Psoas muscle (tissue), 8 donors: ENCODE data around the gene GKAP1. TPM values are rescaled to one million over a fixed set of nuclear protein-coding genes. Genes with fewer than 3 reads are reported as not detected.
A peak's percentile ranks its signal among the peaks of the same experiment; 100 is the strongest.
"Not testable (repeated sequence)": the region's sequence is repeated elsewhere in the genome, so short reads cannot be mapped to it uniquely, and the experiment has no call there.

Experiments
- ATAC-seq, 4 donors: fragments of 200-7000 bp; cut with Tn5 transposase; one replicate each; pipeline ENCODE4 v1.9.1; 2020; ENCODE audit warnings: moderate library complexity in 3 of 4, mild to moderate bottlenecking in 2 of 4
- DNase-seq, 2 donors: peaks; one replicate each; pipeline ENCODE4 v3.0.0-alpha.2; 2020
- H3K27ac ChIP-seq: fragments of 200-600 bp; one replicate; pipeline ENCODE4 v1.8.0; 2022
- H3K27me3 ChIP-seq, 3 donors: fragments of 200-600 bp in 1 of 3; one replicate each; pipeline versions ENCODE4 v1.6.1 to v1.8.0; 2013 to 2022; ENCODE audit warnings: low read length in 2 of 3, mild to moderate bottlenecking in 2 of 3, moderate library complexity in 1 of 3; ENCODE audit not compliant: insufficient read depth in 3 of 3
- H3K36me3 ChIP-seq, 2 donors: fragments of 200-600 bp in 1 of 2; one replicate each; pipeline versions ENCODE4 v1.6.1 to v1.8.0; 2013 to 2022; ENCODE audit warnings: low read depth in 1 of 2, mild to moderate bottlenecking in 1 of 2, moderate library complexity in 1 of 2; ENCODE audit not compliant: insufficient read depth in 1 of 2
- H3K4me1 ChIP-seq: fragments of 200-600 bp; one replicate; pipeline ENCODE4 v1.8.0; 2022
- H3K4me3 ChIP-seq: fragments of 200-600 bp; one replicate; pipeline ENCODE4 v1.8.0; 2022; ENCODE audit warnings: mild to moderate bottlenecking
- H3K9me3 ChIP-seq: fragments of 200-600 bp; one replicate; pipeline ENCODE4 v1.8.0; 2022
- WGBS, 3 donors: extraction: QIAGEN DNeasy Blood & Tissue Kit; methylation state at CpG; one replicate each; pipeline versions ENCODE4 v1.1.6 to v1.1.7; 2013; 5-methylcytosine and 5-hydroxymethylcytosine counted together
- intact Hi-C, 2 donors: fragments of 100-400 bp; cut with DNase I; formaldehyde crosslinking; loops; one replicate each; pipeline versions ENCODE4 v1.11.0 to v1.14.2; 2022
- long read RNA-seq, 2 donors: library from polyadenylated mRNA; unstranded; transcript quantifications; one replicate each; pipeline ENCODE4 v2.0.0, GENCODE V29; 2021
- polyA plus RNA-seq, 3 donors: library from polyadenylated mRNA; stranded (reverse); fragments of 200-250 nt; gene quantifications; one replicate each; pipeline ENCODE4 v1.2.3, GENCODE V29; 2013
- total RNA-seq, 4 donors: library from RNA; stranded (reverse); fragmentation: NEBNext Ultra II Directional in 2 of 4; extraction: Animal tissue kit (Norgen Biotek cat#: 25700) in 2 of 4; gene quantifications; one replicate each; pipeline versions ENCODE4 v1.2.1 to v1.2.4, GENCODE V29; 2021 to 2023
- TF ChIP-seq, protein P1 (sequence below): fragments of 200-600 bp; IDR thresholded peaks from one replicate; pipeline ENCODE4 v1.8.0; 2022; ENCODE audit warnings: antibody characterized with exemption
- donor health status: healthy with polysubstance abuse.
- donor health status: DM: no; HTN: no; CAD: no; lungs with moderate emphysema.
- donor health status: Bipolar disorder and iron deficiency.
- donor health status: healthy.
- donor health status: DM: yes; HTN: yes; CAD: no.
- donor health status: DM: no; HTN: no; CAD: no.
- donor health status: DM: no; HTN: no; CAD: no.
- donor health status: DM: yes; HTN: yes; CAD: no.

Gene GKAP1
- 10 to 100 TPM; 34.7 to 46.7 (median 38.1) TPM for total RNA-seq
- 10 to 100 TPM; 13.4 to 89.1 (median 63.3) TPM for polyA plus RNA-seq
- long read RNA-seq, donor 1, transcript GKAP1-203 (13 exons, 1,778 nt), result major isoform, 5 of 18 reads
- long read RNA-seq, donor 1, transcript GKAP1-202 (12 exons, 1,511 nt), result major isoform, 5 of 18 reads
- long read RNA-seq, donor 1, partial matches to known transcripts, result 3 of 18 reads
- long read RNA-seq, donor 1, other reads (novel, unspliced or antisense), result 5 of 18 reads
- long read RNA-seq, donor 2, transcript GKAP1-203 (13 exons, 1,778 nt), result minor isoform, 7 of 48 reads
- long read RNA-seq, donor 2, transcript GKAP1-202 (12 exons, 1,511 nt), result major isoform, 12 of 48 reads
- long read RNA-seq, donor 2, partial matches to known transcripts, result 20 of 48 reads
- long read RNA-seq, donor 2, other reads (novel, unspliced or antisense), result 7 of 48 reads

DNA sequence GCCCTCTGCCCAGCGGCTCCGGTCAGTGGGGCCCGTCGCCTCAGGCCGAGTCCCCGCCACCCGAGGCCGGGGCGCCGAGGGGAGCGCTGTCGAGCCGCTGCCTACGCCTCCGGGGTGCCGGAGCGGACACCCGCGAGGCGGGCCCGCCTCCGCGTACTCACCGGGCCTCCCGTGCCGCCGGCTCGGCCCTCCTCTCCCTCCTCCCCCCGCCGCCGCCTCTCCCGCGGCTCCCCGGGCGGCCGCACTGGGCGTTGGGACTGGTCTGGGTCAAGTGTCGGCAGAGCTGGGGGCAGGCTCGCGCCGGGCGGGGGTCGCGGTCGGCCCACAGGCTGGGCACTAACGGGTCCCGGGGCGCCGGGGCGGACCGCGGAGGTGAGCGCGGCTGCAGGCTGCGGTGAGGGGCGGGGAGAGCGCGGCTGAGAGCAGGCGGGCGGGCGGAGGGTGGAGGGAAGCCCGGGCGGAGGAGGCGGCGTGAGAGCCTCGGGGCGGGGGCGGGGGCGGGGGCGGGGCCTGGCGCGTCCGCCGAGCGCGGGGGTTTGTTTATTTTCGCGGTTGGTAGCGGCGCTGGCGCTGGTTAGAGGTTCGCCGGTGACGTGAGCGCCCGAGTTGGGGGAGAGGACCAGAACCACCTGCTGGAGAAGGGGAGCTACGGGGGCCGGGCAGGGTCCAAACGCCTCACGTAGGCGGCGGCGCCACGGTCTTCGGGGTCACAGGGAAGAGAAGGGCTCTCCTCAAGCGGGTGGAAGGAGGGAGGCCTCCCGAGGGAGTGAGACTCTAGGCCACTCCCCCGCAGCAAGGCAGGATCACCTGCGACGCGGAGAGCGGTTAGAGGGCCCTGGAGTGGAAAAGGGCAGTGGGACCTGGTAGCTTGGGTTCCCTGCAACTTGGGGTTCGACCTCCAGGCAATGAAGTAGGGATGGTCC is at the start of gene GKAP1:
Gene GKAP1 (minus strand): TSS at position 414 of the 923 bp plus-strand sequence. CDS start 11,252 bp downstream, outside the sequence.
- DNase-seq, result peak; percentile 80 to 91
- TF ChIP-seq, protein P1, sequence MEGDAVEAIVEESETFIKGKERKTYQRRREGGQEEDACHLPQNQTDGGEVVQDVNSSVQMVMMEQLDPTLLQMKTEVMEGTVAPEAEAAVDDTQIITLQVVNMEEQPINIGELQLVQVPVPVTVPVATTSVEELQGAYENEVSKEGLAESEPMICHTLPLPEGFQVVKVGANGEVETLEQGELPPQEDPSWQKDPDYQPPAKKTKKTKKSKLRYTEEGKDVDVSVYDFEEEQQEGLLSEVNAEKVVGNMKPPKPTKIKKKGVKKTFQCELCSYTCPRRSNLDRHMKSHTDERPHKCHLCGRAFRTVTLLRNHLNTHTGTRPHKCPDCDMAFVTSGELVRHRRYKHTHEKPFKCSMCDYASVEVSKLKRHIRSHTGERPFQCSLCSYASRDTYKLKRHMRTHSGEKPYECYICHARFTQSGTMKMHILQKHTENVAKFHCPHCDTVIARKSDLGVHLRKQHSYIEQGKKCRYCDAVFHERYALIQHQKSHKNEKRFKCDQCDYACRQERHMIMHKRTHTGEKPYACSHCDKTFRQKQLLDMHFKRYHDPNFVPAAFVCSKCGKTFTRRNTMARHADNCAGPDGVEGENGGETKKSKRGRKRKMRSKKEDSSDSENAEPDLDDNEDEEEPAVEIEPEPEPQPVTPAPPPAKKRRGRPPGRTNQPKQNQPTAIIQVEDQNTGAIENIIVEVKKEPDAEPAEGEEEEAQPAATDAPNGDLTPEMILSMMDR, result peak; percentile 4
- H3K4me1 ChIP-seq, intact Hi-C loops, H3K9me3 ChIP-seq, H3K27me3 ChIP-seq: not testable (repeated sequence)
- Histone ChIP-seq H3K4me3 (peak within 1 kb of the TSS; percentile 77), H3K36me3 (peaks cover 0 to 21% of the 10 kb centered on the region in 2 donors), H3K27ac (peak within 1 kb of the TSS; percentile 90)
- 0 to 1% (median 1%) methylated on average over 38 to 102 of the region's 103 CpGs for WGBS, 3 donors
- peak; percentile 91 to 94 (median 92) for ATAC-seq

DNA sequence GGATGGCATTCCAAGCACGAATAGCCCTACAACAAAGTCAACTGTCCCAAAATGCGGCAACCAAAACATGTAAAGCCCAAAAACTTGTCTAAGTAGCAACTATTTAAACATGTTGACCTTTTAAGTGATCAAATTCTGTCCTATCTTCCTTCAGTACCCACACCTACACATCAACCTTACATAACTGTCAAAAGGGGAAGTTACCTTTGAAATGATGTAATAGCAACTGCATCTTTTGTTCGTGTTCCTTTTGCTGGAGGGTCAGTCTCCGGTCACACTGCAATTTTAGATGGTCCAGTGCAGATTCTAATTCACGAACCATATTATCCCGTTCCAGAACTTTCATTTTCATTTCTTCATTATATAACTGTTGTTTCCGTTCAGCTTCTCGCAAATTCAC is 32.3 kb upstream of the GKAP1 start:
- peaks cover 0 to 11% of the 10 kb centered on the region in 2 donors for H3K36me3 ChIP-seq
- WGBS, 3 donors, result 93 to 97% (median 93%) methylated on average over 8 of the region's 8 CpGs
- intact Hi-C loops, H3K4me3 ChIP-seq, H3K27me3 ChIP-seq, H3K4me1 ChIP-seq, H3K9me3 ChIP-seq, H3K27ac ChIP-seq, DNase-seq, ATAC-seq: not testable (repeated sequence)

DNA sequence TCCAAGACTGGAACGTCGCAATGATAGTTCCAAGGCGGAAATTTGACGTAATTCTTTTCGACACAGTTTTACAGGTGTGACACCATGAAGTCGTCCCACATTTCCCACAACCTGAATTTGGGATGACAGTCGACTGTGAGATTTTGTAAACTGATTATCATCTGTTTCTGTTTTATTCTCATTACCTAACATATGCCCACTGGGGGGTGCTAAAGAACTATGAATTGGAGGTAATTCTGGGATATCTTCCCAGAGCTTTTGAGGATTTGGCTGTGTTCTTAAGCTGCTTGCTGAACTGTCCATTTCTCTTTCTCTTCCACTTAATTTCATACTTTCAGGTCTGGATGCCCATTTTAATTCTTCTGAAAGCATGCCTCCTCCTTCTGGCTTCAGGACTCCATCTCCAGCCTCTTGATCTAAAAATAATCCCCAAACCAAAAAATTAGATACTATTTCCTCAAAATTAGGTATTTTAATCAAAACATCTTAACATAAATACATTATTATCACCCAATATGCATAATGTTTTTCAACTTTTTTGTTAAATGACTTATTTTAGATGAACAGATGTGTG is 19.6 kb upstream of the GKAP1 start:
- H3K27ac ChIP-seq, H3K9me3 ChIP-seq, H3K36me3 ChIP-seq, DNase-seq, H3K4me3 ChIP-seq, intact Hi-C loops, H3K4me1 ChIP-seq, H3K27me3 ChIP-seq: not testable (repeated sequence)
- WGBS, 3 donors, result 59 to 65% (median 61%) methylated on average over 5 to 7 of the region's 7 CpGs
- peak; percentile 47 to 87 (median 66) for ATAC-seq
- TF ChIP-seq, protein P1, result peak; percentile 11

DNA sequence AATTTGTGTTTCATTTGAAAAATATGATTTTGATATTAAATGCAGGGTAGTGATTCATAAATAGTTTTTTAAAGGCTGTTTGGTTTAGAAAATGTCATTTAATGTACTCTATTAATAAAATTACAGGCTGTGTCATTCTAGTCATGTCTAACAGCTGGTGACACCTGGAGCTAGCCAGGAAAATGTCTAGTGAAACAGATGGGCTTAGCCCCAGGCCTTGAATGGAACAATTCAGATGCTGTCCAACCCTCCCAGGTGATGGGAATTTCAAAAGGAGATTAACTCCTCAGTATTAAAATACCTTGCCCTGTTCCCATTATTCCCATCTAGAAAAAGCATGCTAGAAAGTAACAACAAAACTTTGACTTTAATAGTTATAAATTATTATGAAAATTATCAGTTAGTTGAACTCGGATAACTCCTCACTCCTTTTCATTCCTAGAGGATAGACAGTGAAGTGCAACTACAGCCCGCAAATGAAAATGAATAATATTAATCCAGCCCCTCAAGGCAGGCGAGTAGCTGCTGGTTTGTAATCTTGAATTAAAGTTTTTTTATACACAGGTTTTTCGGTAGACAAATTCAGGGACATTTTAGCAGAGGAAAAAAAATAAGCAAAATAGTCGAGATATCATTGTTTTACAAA is 13.0 kb upstream of the GKAP1 start:
- 57 to 60% (median 59%) methylated on average over 5 of the region's 5 CpGs for WGBS, 3 donors
- H3K27me3 ChIP-seq, H3K4me1 ChIP-seq, H3K27ac ChIP-seq, H3K4me3 ChIP-seq, H3K9me3 ChIP-seq, DNase-seq, H3K36me3 ChIP-seq, intact Hi-C loops: not testable (repeated sequence)
- ATAC-seq, result peak in 2 of 4 donors; percentile 53 to 59

DNA sequence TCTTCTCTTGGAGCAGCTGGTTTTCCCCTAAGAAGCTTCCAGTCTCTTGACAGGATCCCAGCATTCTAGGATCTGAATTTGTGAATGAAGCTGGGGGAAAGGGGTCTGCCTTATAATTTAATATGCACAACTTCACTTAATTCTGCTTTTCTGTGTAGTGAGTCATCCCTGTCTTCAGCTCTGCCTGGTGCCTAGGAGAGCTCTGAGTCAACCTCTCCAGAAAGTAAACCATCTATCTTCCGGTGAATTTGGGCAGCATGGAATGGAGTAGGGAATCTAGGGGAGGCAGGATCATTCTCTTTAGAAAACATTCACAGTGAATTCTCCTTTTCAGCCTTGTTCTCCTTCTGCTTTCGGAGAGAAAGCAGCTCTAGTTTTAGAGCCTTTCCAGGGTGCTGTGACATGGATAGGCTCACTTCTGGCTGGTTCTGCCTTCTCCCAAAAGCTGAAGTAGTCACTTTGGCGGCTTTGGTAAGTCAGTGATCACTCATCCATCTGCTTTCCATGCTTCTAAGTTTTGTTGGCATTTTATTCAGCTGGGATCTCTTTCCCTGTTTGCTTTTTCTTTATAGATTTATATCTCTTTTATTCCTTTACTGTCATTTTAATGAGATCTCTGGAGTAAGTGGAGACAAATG is 7.5 kb upstream of the GKAP1 start:
- 86 to 94% (median 90%) methylated on average over 3 of the region's 3 CpGs for WGBS, 3 donors
- DNase-seq, H3K27ac ChIP-seq, H3K9me3 ChIP-seq, H3K36me3 ChIP-seq, intact Hi-C loops, ATAC-seq, H3K27me3 ChIP-seq, H3K4me1 ChIP-seq, H3K4me3 ChIP-seq: not testable (repeated sequence)

DNA sequence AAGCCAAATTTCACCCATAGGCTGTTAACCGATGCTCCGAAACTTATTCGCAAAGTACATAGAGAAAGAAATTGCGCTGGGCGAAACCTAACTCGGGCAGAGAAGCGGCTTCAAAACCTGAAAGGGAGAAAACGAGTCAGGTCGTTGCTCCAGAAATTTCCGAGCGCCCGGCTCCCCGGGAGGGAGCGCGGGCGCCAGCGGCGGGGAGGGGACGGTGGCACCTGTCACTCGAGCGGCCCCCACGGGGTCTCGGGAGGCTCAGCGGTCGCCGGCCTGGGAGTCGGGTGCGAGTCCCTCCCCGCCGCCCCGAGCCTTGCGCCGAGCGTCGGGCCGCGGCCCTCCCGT is 586 bp downstream of the GKAP1 start:
- WGBS, 3 donors, result 0 to 1% (median 0%) methylated on average over 19 to 38 of the region's 38 CpGs
- Histone ChIP-seq H3K4me3 (peak overlapping the region; percentile 77), H3K36me3 (peaks cover 0 to 25% of the 10 kb centered on the region in 2 donors), H3K27ac (peak overlapping the region; percentile 90)
- DNase-seq, ATAC-seq, H3K9me3 ChIP-seq, intact Hi-C loops, H3K27me3 ChIP-seq, H3K4me1 ChIP-seq: not testable (repeated sequence)

DNA sequence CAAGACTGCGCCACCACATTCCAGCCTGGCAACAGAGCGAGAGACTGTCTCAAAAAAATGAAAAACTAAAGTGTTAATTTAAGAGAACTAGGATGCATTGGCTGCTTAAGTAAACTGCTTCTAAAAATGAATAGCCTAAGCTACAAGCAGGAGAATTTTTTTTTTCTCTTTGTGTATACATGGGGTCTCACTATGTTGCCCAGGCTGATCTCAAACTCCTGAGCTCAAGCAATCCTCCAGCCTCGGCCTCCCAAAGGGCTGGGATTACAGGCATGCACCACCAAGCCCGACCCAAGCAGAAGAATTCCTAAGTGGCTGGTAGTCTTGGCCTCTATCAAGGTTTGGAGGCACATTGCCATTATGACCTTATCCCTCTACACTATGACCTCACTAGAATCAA is 2.4 kb downstream of the GKAP1 start:
- WGBS, 3 donors, result 97 to 100% (median 98%) methylated on average over 4 of the region's 4 CpGs
- H3K9me3 ChIP-seq, result not testable (repeated sequence)

DNA sequence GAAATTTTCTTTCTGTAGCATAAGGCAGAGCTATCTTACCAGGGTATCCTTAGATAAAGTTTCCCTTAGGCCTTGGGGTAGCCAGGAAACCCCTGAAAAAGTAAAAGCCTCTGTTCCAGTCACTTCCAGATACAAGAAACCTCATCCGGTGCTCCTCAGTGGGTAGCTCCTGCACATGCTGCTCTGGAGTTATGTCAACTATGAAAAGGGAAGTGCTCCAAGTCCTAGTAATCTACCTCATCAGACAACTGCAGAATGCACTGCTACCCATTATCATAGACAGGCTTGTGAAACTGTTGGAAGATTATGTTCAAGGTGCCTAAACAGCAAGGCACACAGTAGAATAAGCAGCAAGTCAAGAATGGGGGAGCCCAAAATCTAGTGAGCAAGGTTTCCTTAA is 8.4 kb downstream of the GKAP1 start:
- H3K4me3 ChIP-seq, intact Hi-C loops, H3K27ac ChIP-seq, H3K27me3 ChIP-seq, H3K4me1 ChIP-seq, H3K9me3 ChIP-seq, DNase-seq: not testable (repeated sequence)
- peaks cover 0 to 40% of the 10 kb centered on the region in 2 donors for H3K36me3 ChIP-seq
- 17 to 34% (median 22%) methylated on average over 1 of the region's 1 CpG for WGBS, 3 donors
- ATAC-seq, result peak; percentile 70 to 92 (median 86)

More for the DNA sequence above, 2.4 kb downstream of the GKAP1 start:
- H3K27ac ChIP-seq, DNase-seq, H3K4me3 ChIP-seq, H3K4me1 ChIP-seq, ATAC-seq, intact Hi-C loops, H3K27me3 ChIP-seq: not testable (repeated sequence)
- peaks cover 0 to 40% of the 10 kb centered on the region in 2 donors for H3K36me3 ChIP-seq
